ENCODE results near the gene KRTAP10-1. TPM values are rescaled to one million over a fixed set of nuclear protein-coding genes. Genes with fewer than 3 reads are reported as not detected.

KRTAP10-1 gene
- total RNA-seq, 1 experiment from 2014 or later, result not detected

DNA sequence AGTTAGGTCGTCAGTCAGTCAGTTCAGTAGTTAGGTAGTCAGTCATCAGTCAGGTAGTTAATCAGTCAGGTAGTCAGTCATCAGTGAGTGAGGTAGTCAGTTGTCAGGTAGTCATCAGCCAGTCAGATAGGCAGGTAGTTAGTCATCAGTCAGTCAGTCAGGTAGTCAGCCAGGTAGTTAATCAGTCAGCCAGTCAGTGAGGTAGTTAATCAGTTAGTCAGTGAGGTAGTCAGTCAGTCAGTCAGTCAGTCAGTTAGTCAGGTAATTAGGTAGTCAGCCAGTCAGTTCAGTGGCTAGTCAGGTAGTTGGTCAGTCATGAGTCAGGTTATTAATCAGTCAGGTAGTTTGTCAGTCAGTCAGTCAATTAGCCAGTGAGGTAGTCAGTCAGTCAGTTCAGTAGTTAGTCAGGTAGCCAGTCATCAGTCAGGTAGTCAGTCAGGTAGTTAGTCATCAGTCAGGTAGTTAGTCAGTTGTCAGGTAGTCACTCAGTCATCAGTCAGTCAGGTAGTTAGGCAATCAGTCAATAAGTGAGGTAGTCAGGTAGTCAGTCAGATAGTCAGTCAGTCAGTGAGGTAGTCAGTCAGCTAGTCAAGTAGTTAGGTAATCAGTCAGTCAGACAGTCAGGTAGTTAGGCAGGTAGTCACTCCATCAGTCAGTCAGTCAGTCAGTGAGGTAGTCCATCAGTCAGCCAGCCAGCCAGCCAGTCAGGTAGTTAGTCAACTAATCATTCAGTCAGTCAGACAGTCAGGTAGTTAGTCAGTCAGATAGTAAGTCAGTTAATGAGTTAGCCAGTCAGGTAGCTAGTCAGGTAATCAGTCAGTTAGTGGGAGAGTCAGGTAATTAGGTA is 16.2 kb downstream of the KRTAP10-1 start:
- H4K5ac ChIP-seq (ENCODE audit: insufficient read length, low read depth, low read length), result no peak overlapping the region
- no peak overlapping the region for H2AK5ac ChIP-seq (ENCODE audit: insufficient read length, low read length)
- H2BK15ac ChIP-seq (ENCODE audit: low read depth, low read length), result no peak overlapping the region
- H3K9me3 Mint-ChIP-seq, result no peaks in the 10 kb centered on the region
- H2BK5ac ChIP-seq (ENCODE audit: insufficient read length, low read length), result no peak overlapping the region
- H3K14ac ChIP-seq (ENCODE audit: insufficient read depth, low read length), result no peak overlapping the region
- no peaks in the 10 kb centered on the region for H4K20me1 ChIP-seq (ENCODE audit: control insufficient read depth, insufficient read depth, insufficient read length)
- no CpG with 5 or more reads among the region's 1 CpG for WGBS (ENCODE audit: extremely low coverage, insufficient read length, low lambda C conversion rate)
- no peak overlapping the region for H3K27ac Mint-ChIP-seq
- no peak overlapping the region for H2AFZ ChIP-seq (ENCODE audit: low read length)
- no peak for DNase-seq
- H3K27ac ChIP-seq (ENCODE audit: insufficient read length, low read depth, low read length), result no peak overlapping the region
- no peaks in the 10 kb centered on the region for H3K9me3 ChIP-seq (ENCODE audit: control insufficient read depth, low read depth, low read length)
- H3K23ac ChIP-seq (ENCODE audit: insufficient read length, low read depth, low read length), result no peak overlapping the region
- H3K9ac ChIP-seq (ENCODE audit: extremely low read depth, insufficient read length, low read length), result no peak overlapping the region
- H3K4me1 ChIP-seq (ENCODE audit: insufficient read depth, low read length), result no peaks in the 10 kb centered on the region
- TF ChIP-seq, protein P1, sequence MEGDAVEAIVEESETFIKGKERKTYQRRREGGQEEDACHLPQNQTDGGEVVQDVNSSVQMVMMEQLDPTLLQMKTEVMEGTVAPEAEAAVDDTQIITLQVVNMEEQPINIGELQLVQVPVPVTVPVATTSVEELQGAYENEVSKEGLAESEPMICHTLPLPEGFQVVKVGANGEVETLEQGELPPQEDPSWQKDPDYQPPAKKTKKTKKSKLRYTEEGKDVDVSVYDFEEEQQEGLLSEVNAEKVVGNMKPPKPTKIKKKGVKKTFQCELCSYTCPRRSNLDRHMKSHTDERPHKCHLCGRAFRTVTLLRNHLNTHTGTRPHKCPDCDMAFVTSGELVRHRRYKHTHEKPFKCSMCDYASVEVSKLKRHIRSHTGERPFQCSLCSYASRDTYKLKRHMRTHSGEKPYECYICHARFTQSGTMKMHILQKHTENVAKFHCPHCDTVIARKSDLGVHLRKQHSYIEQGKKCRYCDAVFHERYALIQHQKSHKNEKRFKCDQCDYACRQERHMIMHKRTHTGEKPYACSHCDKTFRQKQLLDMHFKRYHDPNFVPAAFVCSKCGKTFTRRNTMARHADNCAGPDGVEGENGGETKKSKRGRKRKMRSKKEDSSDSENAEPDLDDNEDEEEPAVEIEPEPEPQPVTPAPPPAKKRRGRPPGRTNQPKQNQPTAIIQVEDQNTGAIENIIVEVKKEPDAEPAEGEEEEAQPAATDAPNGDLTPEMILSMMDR (conservative IDR thresholded peaks at IDR 0.05), result no peak
- no peak overlapping the region for H3K56ac ChIP-seq (ENCODE audit: insufficient read length, low read depth, low read length)
- H2BK12ac ChIP-seq (ENCODE audit: insufficient read length, low read depth, low read length), result no peak overlapping the region
- peaks cover 16% of the 10 kb centered on the region for H3K27me3 Mint-ChIP-seq (ENCODE audit: low read depth)
- H3K4me1 Mint-ChIP-seq, result peaks cover 0 to 4% of the 10 kb centered on the region in 2 experiments; a peak in 1 of 4 replicates
- no peak overlapping the region for H4K91ac ChIP-seq (ENCODE audit: insufficient read length, low read depth, low read length)
- H2BK120ac ChIP-seq (ENCODE audit: low read depth, low read length, poor library complexity, severe bottlenecking), result no peak overlapping the region
- H3K4me3 Mint-ChIP-seq, result no peak overlapping the region
- H3K36me3 Mint-ChIP-seq (ENCODE audit: insufficient read depth in 1 of 3, low read depth in 3 of 3), result peaks cover 2 to 4% (median 3%) of the 10 kb centered on the region in 3 experiments; a peak in 3 of 7 replicates
- H3K23me2 ChIP-seq (ENCODE audit: insufficient read length, low read depth, low read length, poor library complexity, severe bottlenecking), result no peaks in the 10 kb centered on the region
- H3K18ac ChIP-seq (ENCODE audit: insufficient read length, low read depth, low read length), result no peak overlapping the region
- no peak overlapping the region for H2BK20ac ChIP-seq (ENCODE audit: low read depth, low read length, poor library complexity, severe bottlenecking)
- H4K8ac ChIP-seq (replicated peaks; ENCODE audit: insufficient read length, low read depth, low read length), result no peak overlapping the region
- no peak overlapping the region for H3K4ac ChIP-seq (ENCODE audit: low read depth, low read length)
- no peaks in the 10 kb centered on the region for H3K79me1 ChIP-seq (ENCODE audit: insufficient read depth, low read depth, low read length, poor library complexity, severe bottlenecking)
- H3K79me2 ChIP-seq (ENCODE audit: insufficient read depth, low read length), result no peaks in the 10 kb centered on the region
- H3T11ph ChIP-seq (ENCODE audit: low read length), result no peak overlapping the region
- no peak overlapping the region for H3K4me2 ChIP-seq (ENCODE audit: insufficient read depth, insufficient read length, low read length)
- H3K27me3 ChIP-seq (ENCODE audit: insufficient read depth, low read length), result no peaks in the 10 kb centered on the region
